Stomach smooth muscle (tissue), 2 donors: ENCODE measurements around the gene FCHO1.

Experiments
- H3K27ac ChIP-seq: one replicate; pipeline ENCODE4 v1.7.0; 2013; ENCODE audit warnings: mild to moderate bottlenecking, low read length, inconsistent platforms
- H3K27me3 ChIP-seq, 2 donors: one replicate each; pipeline ENCODE4 v1.7.0; 2013; ENCODE audit warnings: low read length in 2 of 2; ENCODE audit not compliant: insufficient read depth in 2 of 2, control insufficient read depth in 1 of 2
- H3K36me3 ChIP-seq, 2 donors: one replicate each; pipeline ENCODE4 v1.7.0; 2013; ENCODE audit warnings: low read length in 2 of 2; ENCODE audit not compliant: control insufficient read depth in 2 of 2, insufficient read depth in 2 of 2
- H3K4me1 ChIP-seq: one replicate; pipeline ENCODE4 v1.7.0; 2013; ENCODE audit warnings: low read length; ENCODE audit not compliant: control insufficient read depth, insufficient read depth
- H3K4me3 ChIP-seq, 2 donors: one replicate each; pipeline ENCODE4 v1.7.0; 2013; ENCODE audit warnings: low read length in 2 of 2
- H3K9ac ChIP-seq, 2 donors: one replicate each; pipeline ENCODE4 v1.7.0; 2013; ENCODE audit warnings: low read length in 2 of 2, mild to moderate bottlenecking in 1 of 2
- H3K9me3 ChIP-seq, 2 donors: one replicate each; pipeline ENCODE4 v1.7.0; 2013; ENCODE audit warnings: low read length in 2 of 2; ENCODE audit not compliant: control insufficient read depth in 2 of 2
- donor health status: healthy.
- donor health status: Pancreatic carcinoma.

Gene FCHO1

DNA sequence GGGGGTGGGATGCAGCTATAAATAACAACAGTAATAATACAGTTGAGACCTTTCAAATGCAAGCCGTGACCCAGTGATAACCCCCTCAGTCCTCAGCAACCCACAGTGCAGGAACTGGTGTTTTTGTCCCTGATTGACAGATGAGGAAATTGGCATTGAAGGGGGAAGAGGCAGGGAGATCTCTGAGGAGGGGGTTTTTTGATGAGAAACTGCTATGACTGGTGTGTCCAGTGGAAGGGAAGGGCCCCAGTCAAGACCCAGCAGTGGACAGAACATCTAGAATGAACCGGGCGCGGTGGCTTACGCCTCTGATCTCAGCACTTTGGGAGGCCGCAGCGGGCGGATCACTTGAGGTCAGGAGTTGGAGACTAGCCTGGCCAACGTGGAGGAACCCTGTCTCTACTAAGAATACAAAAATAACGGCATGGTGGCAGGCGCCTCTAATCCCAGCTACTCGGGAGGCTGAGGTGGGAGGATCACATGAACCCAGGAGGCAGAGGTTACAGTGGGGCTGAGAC lies 30.1 kb upstream of the FCHO1 start:
- H3K4me1 ChIP-seq, result peaks cover 35% of the 10 kb centered on the region
- peak overlapping the region; percentile 47 to 91 for H3K9ac ChIP-seq
- no peaks in the 10 kb centered on the region for H3K27me3 ChIP-seq
- no peak overlapping the region for H3K27ac ChIP-seq
- H3K36me3 ChIP-seq, result peaks cover 13 to 20% of the 10 kb centered on the region in 2 donors
- no peaks in the 10 kb centered on the region for H3K9me3 ChIP-seq
- H3K4me3 ChIP-seq, result peak overlapping the region; percentile 90 to 91

GRCh38 chr19:17721821-17722220 lies 29.5 kb upstream of the FCHO1 start:
- H3K9me3 ChIP-seq, result no peaks in the 10 kb centered on the region
- H3K4me3 ChIP-seq, result no peak overlapping the region
- no peak overlapping the region for H3K27ac ChIP-seq
- H3K27me3 ChIP-seq, result no peaks in the 10 kb centered on the region
- peak overlapping the region in 1 of 2 donors; percentile 42 for H3K9ac ChIP-seq
- H3K36me3 ChIP-seq, result peaks cover 13 to 20% of the 10 kb centered on the region in 2 donors
- peaks cover 35% of the 10 kb centered on the region for H3K4me1 ChIP-seq

- H3K9me3 ChIP-seq, result no peaks in the 10 kb centered on the region
- H3K27ac ChIP-seq, result no peak overlapping the region
- H3K36me3 ChIP-seq, result peaks cover 13 to 23% of the 10 kb centered on the region in 2 donors
- no peak overlapping the region for H3K9ac ChIP-seq
- H3K4me1 ChIP-seq, result peaks cover 27% of the 10 kb centered on the region
- H3K4me3 ChIP-seq, result no peak overlapping the region
- H3K27me3 ChIP-seq, result no peaks in the 10 kb centered on the region
Observed at GRCh38 chr19:17722655-17723240, 28.5 kb upstream of the FCHO1 start.

DNA sequence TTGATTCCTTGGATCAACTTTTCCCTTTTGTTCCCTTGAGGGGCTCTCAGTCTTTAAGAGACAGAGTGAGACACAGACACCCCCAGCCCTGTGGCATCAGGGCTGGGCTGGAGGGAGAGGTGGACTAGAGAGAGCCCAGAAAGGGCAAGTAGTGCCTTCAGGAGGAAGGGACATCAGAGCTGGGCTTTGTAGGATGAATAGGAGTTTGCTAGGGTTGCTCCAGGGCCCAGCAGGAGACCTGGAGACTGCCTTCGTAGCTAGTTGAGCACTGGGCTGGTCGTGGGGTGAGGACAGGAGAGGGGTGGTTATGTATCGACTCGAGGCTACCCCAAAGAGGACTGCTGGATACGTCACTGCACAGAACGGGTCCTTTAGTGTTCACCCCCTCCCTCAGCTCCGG lies 26.6 kb upstream of the FCHO1 start:
- Histone ChIP-seq H3K36me3 (peaks cover 18 to 29% of the 10 kb centered on the region in 2 donors), H3K9me3 (no peaks in the 10 kb centered on the region), H3K4me3 (no peak overlapping the region), H3K4me1 (peaks cover 21% of the 10 kb centered on the region), H3K27ac (no peak overlapping the region), H3K9ac (no peak overlapping the region), H3K27me3 (no peaks in the 10 kb centered on the region)

GRCh38 chr19:17725422-17726078 lies 25.7 kb upstream of the FCHO1 start:
- peaks cover 20 to 29% of the 10 kb centered on the region in 2 donors for H3K36me3 ChIP-seq
- no peak overlapping the region for H3K4me3 ChIP-seq
- no peaks in the 10 kb centered on the region for H3K9me3 ChIP-seq
- H3K27ac ChIP-seq, result no peak overlapping the region
- no peaks in the 10 kb centered on the region for H3K27me3 ChIP-seq
- H3K4me1 ChIP-seq, result peaks cover 14% of the 10 kb centered on the region
- no peak overlapping the region for H3K9ac ChIP-seq

DNA sequence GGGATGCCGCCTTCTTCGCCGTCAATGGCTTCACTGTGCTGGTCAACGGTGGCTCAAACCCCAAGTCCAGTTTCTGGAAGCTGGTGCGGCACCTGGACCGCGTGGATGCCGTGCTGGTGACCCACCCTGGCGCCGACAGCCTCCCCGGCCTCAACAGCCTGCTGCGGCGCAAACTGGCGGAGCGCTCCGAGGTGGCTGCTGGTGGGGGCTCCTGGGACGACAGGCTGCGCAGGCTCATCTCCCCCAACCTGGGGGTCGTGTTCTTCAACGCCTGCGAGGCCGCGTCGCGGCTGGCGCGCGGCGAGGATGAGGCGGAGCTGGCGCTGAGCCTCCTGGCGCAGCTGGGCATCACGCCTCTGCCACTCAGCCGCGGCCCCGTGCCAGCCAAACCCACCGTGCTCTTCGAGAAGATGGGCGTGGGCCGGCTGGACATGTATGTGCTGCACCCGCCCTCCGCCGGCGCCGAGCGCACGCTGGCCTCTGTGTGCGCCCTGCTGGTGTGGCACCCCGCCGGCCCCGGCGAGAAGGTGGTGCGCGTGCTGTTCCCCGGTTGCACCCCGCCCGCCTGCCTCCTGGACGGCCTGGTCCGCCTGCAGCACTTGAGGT lies 25.0 kb upstream of the FCHO1 start:
- H3K9me3 ChIP-seq, result no peaks in the 10 kb centered on the region
- H3K9ac ChIP-seq, result no peak overlapping the region
- no peaks in the 10 kb centered on the region for H3K27me3 ChIP-seq
- H3K36me3 ChIP-seq, result peaks cover 20 to 32% of the 10 kb centered on the region in 2 donors
- H3K4me3 ChIP-seq, result no peak overlapping the region
- no peak overlapping the region for H3K27ac ChIP-seq
- peaks cover 8% of the 10 kb centered on the region for H3K4me1 ChIP-seq

- Histone ChIP-seq H3K9ac (no peak overlapping the region), H3K9me3 (no peaks in the 10 kb centered on the region), H3K4me1 (no peaks in the 10 kb centered on the region), H3K27ac (no peak overlapping the region), H3K4me3 (no peak overlapping the region), H3K27me3 (no peaks in the 10 kb centered on the region), H3K36me3 (peaks cover 21 to 31% of the 10 kb centered on the region in 2 donors)
Observed at GRCh38 chr19:17726964-17727773, 24.1 kb upstream of the FCHO1 start.

GRCh38 chr19:17727843-17728242 lies 23.4 kb upstream of the FCHO1 start:
- H3K4me1 ChIP-seq, result no peaks in the 10 kb centered on the region
- H3K27me3 ChIP-seq, result no peaks in the 10 kb centered on the region
- peaks cover 24 to 31% of the 10 kb centered on the region in 2 donors for H3K36me3 ChIP-seq
- H3K27ac ChIP-seq, result no peak overlapping the region
- no peak overlapping the region for H3K9ac ChIP-seq
- no peaks in the 10 kb centered on the region for H3K9me3 ChIP-seq
- H3K4me3 ChIP-seq, result no peak overlapping the region

- Histone ChIP-seq H3K4me3 (no peak overlapping the region), H3K27me3 (no peaks in the 10 kb centered on the region), H3K9ac (no peak overlapping the region), H3K4me1 (no peaks in the 10 kb centered on the region), H3K27ac (no peak overlapping the region), H3K9me3 (no peaks in the 10 kb centered on the region), H3K36me3 (peaks cover 26 to 28% of the 10 kb centered on the region in 2 donors)
Observed at GRCh38 chr19:17733127-17733526, 18.1 kb upstream of the FCHO1 start.

DNA sequence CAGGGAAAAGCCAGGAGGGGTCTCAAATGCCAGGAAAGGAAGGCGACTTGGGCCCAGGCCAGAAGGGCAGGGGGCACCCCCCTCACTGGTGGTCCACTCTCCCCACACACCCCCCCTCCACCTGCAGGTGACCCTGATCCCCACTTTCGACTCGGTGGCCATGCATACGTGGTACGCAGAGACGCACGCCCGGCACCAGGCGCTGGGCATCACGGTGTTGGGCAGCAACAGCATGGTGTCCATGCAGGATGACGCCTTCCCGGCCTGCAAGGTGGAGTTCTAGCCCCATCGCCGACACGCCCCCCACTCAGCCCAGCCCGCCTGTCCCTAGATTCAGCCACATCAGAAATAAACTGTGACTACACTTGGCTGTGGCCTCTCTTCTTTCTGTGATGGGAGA lies 17.1 kb upstream of the FCHO1 start:
- no peak overlapping the region for H3K9ac ChIP-seq
- no peaks in the 10 kb centered on the region for H3K27me3 ChIP-seq
- no peaks in the 10 kb centered on the region for H3K9me3 ChIP-seq
- H3K27ac ChIP-seq, result no peak overlapping the region
- H3K36me3 ChIP-seq, result peaks cover 23 to 24% of the 10 kb centered on the region in 2 donors
- no peaks in the 10 kb centered on the region for H3K4me1 ChIP-seq
- H3K4me3 ChIP-seq, result no peak overlapping the region
